Breast epithelium (tissue), 4 donors: ENCODE measurements around the gene EMC10. TPM values are rescaled to one million over a fixed set of nuclear protein-coding genes. Genes with fewer than 3 reads are reported as not detected.
A peak's percentile ranks its signal among the peaks of the same experiment; 100 is the strongest.

Experiments
- DNase-seq, 2 donors: peaks; one replicate each; pipeline ENCODE4 v3.0.0-alpha.2; 2019; ENCODE audit warnings: low spot score in 2 of 2
- H3K27ac ChIP-seq, 2 donors: fragments of 200-600 bp; sonication (generic) in 1 of 2; one replicate each; pipeline ENCODE4 v1.5.1; 2016 to 2019; ENCODE audit warnings: mild to moderate bottlenecking in 1 of 2
- H3K27me3 ChIP-seq, 2 donors: fragments of 200-600 bp; sonication (generic) in 1 of 2; one replicate each; pipeline versions ENCODE4 v1.5.1 to v1.6.0; 2017 to 2019; ENCODE audit warnings: control low read depth in 1 of 2, mild to moderate bottlenecking in 1 of 2
- H3K36me3 ChIP-seq: fragments of 200-600 bp; one replicate; pipeline ENCODE4 v1.5.1; 2019
- H3K4me1 ChIP-seq, 2 donors: fragments of 200-600 bp; sonication (generic); one replicate each; pipeline ENCODE4 v1.5.1; 2016 to 2019; ENCODE audit warnings: control low read depth in 1 of 2
- H3K4me3 ChIP-seq, 3 donors: fragments of 200-600 bp; sonication (generic); 1 replicate in 2 of 3; 2 replicates in 1 of 3; pipeline ENCODE4 v1.5.1; 2016 to 2019; ENCODE audit warnings: mild to moderate bottlenecking in 3 of 3, moderate library complexity in 2 of 3
- H3K9me3 ChIP-seq, 2 donors: fragments of 200-600 bp; sonication (generic) in 1 of 2; one replicate each; pipeline ENCODE4 v1.5.1; 2016 to 2019; ENCODE audit warnings: control low read depth in 1 of 2
- POLR2A ChIP-seq: fragments of 450-650 bp; IDR thresholded peaks from one replicate; pipeline ENCODE4 v1.6.1; 2016; ENCODE audit warnings: antibody characterized with exemption, mild to moderate bottlenecking, moderate library complexity
- POLR2AphosphoS5 ChIP-seq, 3 donors: sonication (generic); formaldehyde crosslinking; IDR thresholded peaks; one replicate each; pipeline ENCODE4 v1.6.1; 2017; ENCODE audit warnings: antibody characterized with exemption in 3 of 3
- intact Hi-C: fragments of 100-400 bp; cut with DNase I; formaldehyde crosslinking; loops from one replicate; pipeline ENCODE4 v1.15.1; 2023; ENCODE audit warnings: low total_unique reads
- total RNA-seq, 3 donors: library from RNA; depleted of rRNA; stranded (reverse); fragments of >200 nt; gene quantifications; one replicate each; pipeline ENCODE4 v1.1.0, GENCODE V29; 2016
- TF ChIP-seq, protein P1 (sequence below), 3 donors: fragments of 450-650 bp; IDR thresholded peaks; one replicate each; pipeline ENCODE4 v1.5.1; 2016 to 2017; ENCODE audit warnings: antibody characterized with exemption in 3 of 3, mild to moderate bottlenecking in 3 of 3, moderate library complexity in 3 of 3

Gene EMC10
- total RNA-seq, 3 donors from 2014 or later: 38.0 to 78.2 (median 64.6) TPM

GRCh38 chr19:50430888-50431342 is 45.4 kb upstream of the EMC10 start:
- Histone ChIP-seq H3K4me3 (peak overlapping the region; percentile 49 to 80 (median 72)), H3K27me3 (peaks cover 0 to 4% of the 10 kb centered on the region in 2 donors), H3K36me3 (no peaks in the 10 kb centered on the region), H3K9me3 (no peaks in the 10 kb centered on the region), H3K27ac (peak overlapping the region in 1 of 2 donors; percentile 74), H3K4me1 (peaks cover 0 to 4% of the 10 kb centered on the region in 2 donors)
- DNase-seq: no peak
- intact Hi-C loops: no loop called here
- TF ChIP-seq POLR2A (no peak), POLR2AphosphoS5 (IDR thresholded peaks at IDR 0.05) (no peak)
- TF ChIP-seq, protein P1, sequence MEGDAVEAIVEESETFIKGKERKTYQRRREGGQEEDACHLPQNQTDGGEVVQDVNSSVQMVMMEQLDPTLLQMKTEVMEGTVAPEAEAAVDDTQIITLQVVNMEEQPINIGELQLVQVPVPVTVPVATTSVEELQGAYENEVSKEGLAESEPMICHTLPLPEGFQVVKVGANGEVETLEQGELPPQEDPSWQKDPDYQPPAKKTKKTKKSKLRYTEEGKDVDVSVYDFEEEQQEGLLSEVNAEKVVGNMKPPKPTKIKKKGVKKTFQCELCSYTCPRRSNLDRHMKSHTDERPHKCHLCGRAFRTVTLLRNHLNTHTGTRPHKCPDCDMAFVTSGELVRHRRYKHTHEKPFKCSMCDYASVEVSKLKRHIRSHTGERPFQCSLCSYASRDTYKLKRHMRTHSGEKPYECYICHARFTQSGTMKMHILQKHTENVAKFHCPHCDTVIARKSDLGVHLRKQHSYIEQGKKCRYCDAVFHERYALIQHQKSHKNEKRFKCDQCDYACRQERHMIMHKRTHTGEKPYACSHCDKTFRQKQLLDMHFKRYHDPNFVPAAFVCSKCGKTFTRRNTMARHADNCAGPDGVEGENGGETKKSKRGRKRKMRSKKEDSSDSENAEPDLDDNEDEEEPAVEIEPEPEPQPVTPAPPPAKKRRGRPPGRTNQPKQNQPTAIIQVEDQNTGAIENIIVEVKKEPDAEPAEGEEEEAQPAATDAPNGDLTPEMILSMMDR (IDR thresholded peaks at IDR 0.05): no peak

- intact Hi-C loops: no loop called here
- Histone ChIP-seq H3K9me3 (no peaks in the 10 kb centered on the region), H3K27me3 (peaks cover 0 to 4% of the 10 kb centered on the region in 2 donors), H3K27ac (peak overlapping the region; percentile 74 to 81), H3K4me1 (peaks cover 0 to 4% of the 10 kb centered on the region in 2 donors), H3K4me3 (peak overlapping the region; percentile 49 to 80 (median 72)), H3K36me3 (no peaks in the 10 kb centered on the region)
- DNase-seq: peak; percentile 66 to 85
- TF ChIP-seq, protein P1 (IDR thresholded peaks at IDR 0.05): no peak
- no peak for TF ChIP-seq POLR2A
- peak in 2 of 3 donors; percentile 36 to 48 for TF ChIP-seq POLR2AphosphoS5 (IDR thresholded peaks at IDR 0.05)
These were observed 44.7 kb upstream of the EMC10 start for GRCh38 chr19:50431343-50432220.

DNA sequence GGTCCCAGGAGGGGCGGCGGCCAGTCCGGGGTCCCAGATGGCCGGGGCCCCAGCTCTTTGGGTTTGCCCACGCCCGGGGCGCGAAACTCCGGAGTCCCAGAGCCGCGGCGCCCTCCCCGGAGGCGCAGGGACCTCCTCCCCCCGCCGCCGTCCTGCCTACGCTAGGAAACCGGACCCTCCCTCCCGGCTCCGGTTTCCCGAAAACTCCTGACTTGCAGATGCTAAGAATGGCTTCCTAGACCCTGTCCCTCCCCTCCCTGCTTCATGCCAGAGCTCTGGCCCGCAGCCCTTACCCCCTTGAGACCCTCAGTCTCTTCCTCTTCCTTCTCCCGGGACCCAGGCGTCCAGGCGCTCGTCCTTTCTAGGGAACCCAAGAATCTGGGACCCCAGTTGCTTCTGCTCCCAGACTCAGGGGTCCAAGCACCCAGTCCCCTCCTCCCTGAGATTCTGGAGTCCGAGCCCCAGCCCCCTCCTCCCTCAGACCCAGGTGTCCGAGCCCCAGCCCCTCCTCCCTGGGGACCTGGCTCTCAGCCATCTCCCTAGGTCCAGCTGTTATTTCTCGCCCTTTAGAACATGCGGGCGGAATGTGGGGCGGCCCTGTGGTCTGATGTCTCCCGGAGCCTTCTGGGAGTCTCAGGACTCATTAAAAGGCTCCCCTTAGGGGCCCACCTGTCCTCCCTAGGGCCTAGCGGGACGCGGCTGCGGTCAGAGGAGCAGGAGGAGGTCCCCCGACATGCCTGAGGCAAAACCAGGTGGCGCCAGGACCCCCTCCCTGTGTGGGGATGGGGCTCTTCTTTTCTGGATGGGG is 43.9 kb upstream of the EMC10 start, which contains the start of gene MYBPC2:
Gene MYBPC2, plus strand, starts transcription at position 672 of the 808 bp plus-strand sequence. Its CDS starts 62 bp downstream, at position 734.
- peaks cover 0 to 4% of the 10 kb centered on the region in 2 donors for H3K4me1 ChIP-seq
- intact Hi-C loops: no loop called here
- no peaks in the 10 kb centered on the region for H3K36me3 ChIP-seq
- peak within 1 kb of the TSS; percentile 74 to 81 for H3K27ac ChIP-seq
- peak within 1 kb of the TSS; percentile 49 to 80 (median 72) for H3K4me3 ChIP-seq
- TF ChIP-seq, protein P1 (IDR thresholded peaks at IDR 0.05): no peak
- TF ChIP-seq POLR2A (no peak), POLR2AphosphoS5 (IDR thresholded peaks at IDR 0.05) (no peak)
- no peaks in the 10 kb centered on the region for H3K9me3 ChIP-seq
- DNase-seq: no peak
- peaks cover 0 to 4% of the 10 kb centered on the region in 2 donors for H3K27me3 ChIP-seq

DNA sequence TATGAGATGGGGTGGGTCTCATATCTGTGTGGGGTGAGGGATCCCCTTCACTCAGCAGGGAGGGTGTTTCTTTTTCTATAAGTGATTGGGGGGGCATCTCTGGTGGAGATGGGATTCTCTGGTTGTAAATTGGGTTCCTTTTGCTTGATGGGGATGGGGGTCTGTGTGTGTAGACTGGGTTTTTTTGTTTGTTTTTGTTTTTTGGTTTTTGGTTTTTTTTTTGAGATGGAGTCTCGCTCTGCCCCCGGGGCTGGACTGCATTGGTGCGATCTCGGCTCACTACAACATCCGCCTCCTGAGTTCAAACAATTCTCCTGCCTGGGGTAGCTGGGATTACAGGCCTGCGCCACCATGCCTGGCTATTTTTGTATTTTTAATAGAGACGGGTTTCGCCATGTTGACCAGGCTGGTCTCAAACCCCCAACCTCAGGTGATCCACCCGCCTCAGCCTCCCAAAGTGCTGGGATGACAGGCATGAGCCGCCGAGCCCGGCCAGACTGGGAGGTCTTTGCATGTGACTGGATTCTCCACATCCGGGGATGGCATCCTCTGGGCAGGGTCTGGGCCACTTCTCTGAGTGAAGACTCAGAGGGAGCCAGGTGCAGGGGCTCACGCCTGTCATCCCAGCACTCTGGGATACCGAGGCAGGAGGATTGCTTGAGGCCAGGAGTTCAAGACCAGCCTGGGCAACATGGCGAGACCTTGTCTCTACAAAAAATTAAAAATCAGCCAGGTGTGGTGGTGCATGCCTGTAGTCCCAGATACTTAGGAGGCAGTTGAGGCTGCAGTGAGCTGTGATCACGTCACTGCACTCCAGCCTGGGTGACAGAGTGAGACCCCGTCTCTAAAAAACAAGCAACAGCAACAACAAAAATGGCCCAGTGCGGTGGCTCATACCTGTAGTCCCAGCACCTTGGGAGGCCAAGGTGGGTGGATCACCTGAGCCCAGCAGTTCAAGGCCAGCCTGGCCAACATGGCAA is 42.8 kb upstream of the EMC10 start:
- Histone ChIP-seq H3K4me3 (no peak overlapping the region), H3K27ac (no peak overlapping the region), H3K36me3 (no peaks in the 10 kb centered on the region), H3K9me3 (no peaks in the 10 kb centered on the region), H3K4me1 (peaks cover 0 to 4% of the 10 kb centered on the region in 2 donors), H3K27me3 (peaks cover 0 to 4% of the 10 kb centered on the region in 2 donors)
- intact Hi-C loops: no loop called here
- DNase-seq: no peak
- TF ChIP-seq POLR2AphosphoS5 (IDR thresholded peaks at IDR 0.05): no peak
- TF ChIP-seq, protein P1 (IDR thresholded peaks at IDR 0.05): no peak
- no peak for TF ChIP-seq POLR2A
